Chondrocyte (in vitro differentiated cells): ENCODE data around the gene LARP1. TPM values are rescaled to one million over a fixed set of nuclear protein-coding genes. Genes with fewer than 3 reads are reported as not detected.

Experiments used
- DNase-seq: peaks from one replicate; pipeline ENCODE4 v3.0.0; 2021; ENCODE audit warnings: mixed read lengths, low spot score
- H3K27ac Mint-ChIP-seq: one replicate; pipeline ENCODE4 v1.8.0; 2021; ENCODE audit warnings: mild to moderate bottlenecking, moderate library complexity, mixed read lengths; ENCODE audit not compliant: unreplicated experiment
- H3K27me3 Mint-ChIP-seq: 2 replicates; pipeline ENCODE4 v1.8.0; 2021; ENCODE audit warnings: low read depth, mixed read lengths
- H3K36me3 Mint-ChIP-seq: 2 replicates; pipeline ENCODE4 v1.8.0; 2021; ENCODE audit warnings: low read depth, mixed read lengths
- H3K4me1 Mint-ChIP-seq: 2 replicates; pipeline ENCODE4 v1.8.0; 2021; ENCODE audit warnings: low read depth, mild to moderate bottlenecking, mixed read lengths
- H3K4me3 Mint-ChIP-seq: one replicate; pipeline ENCODE4 v1.8.0; 2021; ENCODE audit warnings: mild to moderate bottlenecking, moderate library complexity, mixed read lengths; ENCODE audit not compliant: unreplicated experiment
- H3K9me3 Mint-ChIP-seq: 2 replicates; pipeline ENCODE4 v1.8.0; 2021; ENCODE audit warnings: low read depth, mixed read lengths
- total RNA-seq: library from RNA; stranded (reverse); gene quantifications from 3 replicates; pipeline ENCODE4 v1.2.1, GENCODE V29; 2021
- TF ChIP-seq, protein P1 (sequence below): fragments of 200-600 bp; sonication (generic); IDR thresholded peaks from 2 replicates; pipeline ENCODE4 v1.5.0; 2021; ENCODE audit warnings: antibody characterized with exemption, mild to moderate bottlenecking, moderate library complexity

The LARP1 gene
- total RNA-seq, 1 donor from 2014 or later, result 258 TPM

GRCh38 chr5:154783774-154784460, 28.7 kb downstream of the LARP1 start:
- no peaks in the 10 kb centered on the region for H3K27me3 Mint-ChIP-seq
- DNase-seq, result no peak
- no peaks in the 10 kb centered on the region for H3K9me3 Mint-ChIP-seq
- H3K36me3 Mint-ChIP-seq, result no peaks in the 10 kb centered on the region
- H3K4me1 Mint-ChIP-seq, result peaks cover 80% of the 10 kb centered on the region
- peak overlapping the region; percentile 46 for H3K27ac Mint-ChIP-seq
- H3K4me3 Mint-ChIP-seq, result no peak overlapping the region
- TF ChIP-seq, protein P1, sequence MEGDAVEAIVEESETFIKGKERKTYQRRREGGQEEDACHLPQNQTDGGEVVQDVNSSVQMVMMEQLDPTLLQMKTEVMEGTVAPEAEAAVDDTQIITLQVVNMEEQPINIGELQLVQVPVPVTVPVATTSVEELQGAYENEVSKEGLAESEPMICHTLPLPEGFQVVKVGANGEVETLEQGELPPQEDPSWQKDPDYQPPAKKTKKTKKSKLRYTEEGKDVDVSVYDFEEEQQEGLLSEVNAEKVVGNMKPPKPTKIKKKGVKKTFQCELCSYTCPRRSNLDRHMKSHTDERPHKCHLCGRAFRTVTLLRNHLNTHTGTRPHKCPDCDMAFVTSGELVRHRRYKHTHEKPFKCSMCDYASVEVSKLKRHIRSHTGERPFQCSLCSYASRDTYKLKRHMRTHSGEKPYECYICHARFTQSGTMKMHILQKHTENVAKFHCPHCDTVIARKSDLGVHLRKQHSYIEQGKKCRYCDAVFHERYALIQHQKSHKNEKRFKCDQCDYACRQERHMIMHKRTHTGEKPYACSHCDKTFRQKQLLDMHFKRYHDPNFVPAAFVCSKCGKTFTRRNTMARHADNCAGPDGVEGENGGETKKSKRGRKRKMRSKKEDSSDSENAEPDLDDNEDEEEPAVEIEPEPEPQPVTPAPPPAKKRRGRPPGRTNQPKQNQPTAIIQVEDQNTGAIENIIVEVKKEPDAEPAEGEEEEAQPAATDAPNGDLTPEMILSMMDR, result no peak

DNA sequence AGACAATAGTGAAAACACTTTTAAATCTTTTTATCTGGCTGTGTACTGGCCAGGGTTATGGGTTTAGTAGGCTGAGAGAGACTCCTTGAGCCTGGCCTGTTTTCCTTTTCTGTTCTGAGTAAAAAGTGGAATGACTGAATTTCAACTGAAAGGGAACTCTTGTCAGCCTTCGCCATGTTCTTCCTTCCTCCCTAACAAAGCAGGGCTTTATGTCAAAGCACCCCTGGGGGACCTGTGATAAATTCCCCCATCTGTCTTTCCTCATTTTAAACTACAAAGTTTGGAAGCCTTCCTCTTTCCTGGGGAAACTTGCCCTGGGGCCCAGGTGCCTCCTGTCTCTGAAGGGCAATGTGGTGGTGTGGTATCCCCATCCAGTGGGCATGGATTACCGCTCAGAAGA, 29.7 kb downstream of the LARP1 start:
- no peaks in the 10 kb centered on the region for H3K36me3 Mint-ChIP-seq
- H3K4me3 Mint-ChIP-seq, result no peak overlapping the region
- H3K4me1 Mint-ChIP-seq, result peaks cover 71% of the 10 kb centered on the region
- no peak for DNase-seq
- H3K9me3 Mint-ChIP-seq, result no peaks in the 10 kb centered on the region
- H3K27ac Mint-ChIP-seq, result peak overlapping the region; percentile 64
- H3K27me3 Mint-ChIP-seq, result no peaks in the 10 kb centered on the region
- TF ChIP-seq, protein P1, result no peak

DNA sequence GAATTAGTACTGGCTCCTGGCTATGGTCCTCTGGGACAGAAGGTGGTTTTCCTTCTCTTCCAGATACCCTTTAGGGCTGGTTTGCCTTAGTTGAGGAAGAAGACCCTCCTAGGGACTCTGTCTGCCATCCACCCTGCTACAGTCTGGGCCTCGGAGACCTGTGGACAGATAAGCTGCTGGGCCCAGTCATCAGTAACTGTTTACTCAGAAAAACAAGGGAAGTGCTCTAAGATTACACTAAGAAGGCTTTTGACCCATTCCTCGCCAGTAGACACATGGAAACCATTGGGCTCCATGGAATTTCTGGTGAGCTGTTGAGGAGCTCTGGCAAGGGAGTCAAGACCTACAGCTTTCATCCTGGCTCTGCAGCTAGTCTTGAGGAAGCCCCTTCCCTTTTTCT, 31.2 kb downstream of the LARP1 start:
- Mint-ChIP-seq H3K9me3 (no peaks in the 10 kb centered on the region), H3K27me3 (no peaks in the 10 kb centered on the region), H3K36me3 (peaks cover 4% of the 10 kb centered on the region), H3K27ac (no peak overlapping the region), H3K4me3 (no peak overlapping the region), H3K4me1 (peaks cover 66% of the 10 kb centered on the region)
- DNase-seq, result no peak
- TF ChIP-seq, protein P1, result no peak

DNA sequence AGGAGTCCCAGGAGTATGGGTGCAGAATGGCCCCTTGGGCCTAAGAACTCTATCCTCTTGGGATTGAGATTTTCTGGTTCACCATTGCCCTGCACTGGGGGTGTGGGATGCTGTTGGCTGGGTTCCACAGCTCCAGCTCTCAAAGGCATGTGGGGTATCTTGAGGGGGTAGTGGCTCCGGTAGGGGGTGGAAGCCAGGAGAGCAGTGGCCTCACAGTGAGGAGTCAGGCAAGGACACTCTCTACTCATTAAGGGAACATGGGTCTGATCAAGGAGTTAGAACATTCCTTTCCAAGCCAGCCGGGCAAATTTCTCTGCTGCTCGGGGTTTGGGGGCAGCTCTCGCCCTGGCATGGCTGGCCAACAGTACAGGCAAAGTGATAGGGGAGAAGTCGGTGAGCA, 33.0 kb downstream of the LARP1 start:
- Mint-ChIP-seq H3K4me3 (no peak overlapping the region), H3K4me1 (peaks cover 49% of the 10 kb centered on the region), H3K27ac (peak overlapping the region; percentile 90)

DNA sequence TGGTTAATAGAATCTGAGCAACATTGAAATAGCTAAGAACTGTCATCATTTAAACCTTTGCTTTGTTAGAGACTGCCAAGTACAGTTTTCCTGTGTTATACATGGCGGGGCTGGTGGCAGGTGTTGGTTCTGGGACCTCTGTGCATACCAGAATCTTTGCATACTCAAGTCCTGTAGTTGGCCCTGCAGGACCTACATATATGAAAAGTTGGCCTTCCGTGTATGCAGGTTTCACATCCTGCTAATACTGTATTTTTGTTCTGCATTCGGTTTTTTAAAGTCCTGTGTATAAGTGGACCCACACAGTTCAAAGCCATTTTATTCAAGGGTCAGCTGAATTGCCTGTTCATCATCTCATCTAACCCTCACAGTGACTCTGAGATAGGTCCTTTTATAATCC, 36.4 kb downstream of the LARP1 start:
- Mint-ChIP-seq H3K9me3 (no peaks in the 10 kb centered on the region), H3K4me1 (peaks cover 28% of the 10 kb centered on the region), H3K36me3 (peaks cover 26% of the 10 kb centered on the region)

More for the DNA sequence above, 33.0 kb downstream of the LARP1 start:
- Mint-ChIP-seq H3K27me3 (no peaks in the 10 kb centered on the region), H3K9me3 (no peaks in the 10 kb centered on the region), H3K36me3 (peaks cover 14% of the 10 kb centered on the region)
- DNase-seq, result no peak
- TF ChIP-seq, protein P1, result no peak

More for the DNA sequence above, 36.4 kb downstream of the LARP1 start:
- DNase-seq, result no peak
- TF ChIP-seq, protein P1, result no peak
- Mint-ChIP-seq H3K27me3 (no peaks in the 10 kb centered on the region), H3K4me3 (no peak overlapping the region), H3K27ac (no peak overlapping the region)
